DND-41 (cell line): Measurements from ENCODE around the gene P4HB.

ENCODE experiments used
- CTCF ChIP-seq: IDR thresholded peaks from 2 replicates; pipeline ENCODE4 v1.5.1; 2012; ENCODE audit warnings: borderline replicate concordance, low read length, moderate library complexity, mild to moderate bottlenecking; ENCODE audit not compliant: poor library complexity, severe bottlenecking; ENCODE audit errors: extremely low read depth
- EZH2 ChIP-seq: IDR thresholded peaks from 3 replicates; pipeline ENCODE4 v1.6.1; 2012; ENCODE audit warnings: borderline replicate concordance, low read depth, mild to moderate bottlenecking, moderate library complexity, low read length, inconsistent platforms; ENCODE audit not compliant: severe bottlenecking

DNA sequence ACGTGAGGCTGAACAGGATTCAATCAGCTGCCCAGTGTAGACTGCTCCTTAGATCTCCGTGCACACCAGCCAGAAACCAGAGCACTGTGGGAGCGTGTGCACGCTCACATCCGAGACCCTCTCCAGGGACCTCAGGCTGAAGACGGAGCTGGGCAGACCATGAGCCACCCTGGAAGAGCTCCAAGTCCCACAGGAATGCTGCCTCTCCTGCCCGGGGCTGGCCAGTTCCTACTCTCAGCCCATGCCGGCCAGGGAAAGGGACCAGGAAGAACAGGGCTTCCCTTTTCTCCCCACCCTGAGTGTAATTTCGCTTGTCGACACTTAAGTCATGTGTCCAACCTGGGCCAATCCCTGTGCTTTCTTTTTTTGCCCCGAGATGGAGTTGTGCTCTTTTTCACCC, 24.2 kb upstream of the P4HB start:
- TF ChIP-seq CTCF (no peak), EZH2 (no peak)
